ENCODE data around the gene DIRAS1.

Gene DIRAS1

GRCh38 chr19:2693492-2694160, 27.5 kb downstream of the DIRAS1 start:
- H3K4me3 Mint-ChIP-seq = no peak overlapping the region
- no peak overlapping the region for H3K27ac Mint-ChIP-seq
- no peaks in the 10 kb centered on the region for H3K9me3 Mint-ChIP-seq
- H3K27me3 Mint-ChIP-seq (ENCODE audit: low read depth) = peaks cover 23% of the 10 kb centered on the region
- no peaks in the 10 kb centered on the region for H3K4me1 Mint-ChIP-seq
- no peaks in the 10 kb centered on the region for H3K36me3 Mint-ChIP-seq (ENCODE audit: low read depth)
- TF ChIP-seq, protein P1, sequence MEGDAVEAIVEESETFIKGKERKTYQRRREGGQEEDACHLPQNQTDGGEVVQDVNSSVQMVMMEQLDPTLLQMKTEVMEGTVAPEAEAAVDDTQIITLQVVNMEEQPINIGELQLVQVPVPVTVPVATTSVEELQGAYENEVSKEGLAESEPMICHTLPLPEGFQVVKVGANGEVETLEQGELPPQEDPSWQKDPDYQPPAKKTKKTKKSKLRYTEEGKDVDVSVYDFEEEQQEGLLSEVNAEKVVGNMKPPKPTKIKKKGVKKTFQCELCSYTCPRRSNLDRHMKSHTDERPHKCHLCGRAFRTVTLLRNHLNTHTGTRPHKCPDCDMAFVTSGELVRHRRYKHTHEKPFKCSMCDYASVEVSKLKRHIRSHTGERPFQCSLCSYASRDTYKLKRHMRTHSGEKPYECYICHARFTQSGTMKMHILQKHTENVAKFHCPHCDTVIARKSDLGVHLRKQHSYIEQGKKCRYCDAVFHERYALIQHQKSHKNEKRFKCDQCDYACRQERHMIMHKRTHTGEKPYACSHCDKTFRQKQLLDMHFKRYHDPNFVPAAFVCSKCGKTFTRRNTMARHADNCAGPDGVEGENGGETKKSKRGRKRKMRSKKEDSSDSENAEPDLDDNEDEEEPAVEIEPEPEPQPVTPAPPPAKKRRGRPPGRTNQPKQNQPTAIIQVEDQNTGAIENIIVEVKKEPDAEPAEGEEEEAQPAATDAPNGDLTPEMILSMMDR (IDR thresholded peaks at IDR 0.05; ENCODE audit: unreplicated experiment in 3 of 3) = no peak

DNA sequence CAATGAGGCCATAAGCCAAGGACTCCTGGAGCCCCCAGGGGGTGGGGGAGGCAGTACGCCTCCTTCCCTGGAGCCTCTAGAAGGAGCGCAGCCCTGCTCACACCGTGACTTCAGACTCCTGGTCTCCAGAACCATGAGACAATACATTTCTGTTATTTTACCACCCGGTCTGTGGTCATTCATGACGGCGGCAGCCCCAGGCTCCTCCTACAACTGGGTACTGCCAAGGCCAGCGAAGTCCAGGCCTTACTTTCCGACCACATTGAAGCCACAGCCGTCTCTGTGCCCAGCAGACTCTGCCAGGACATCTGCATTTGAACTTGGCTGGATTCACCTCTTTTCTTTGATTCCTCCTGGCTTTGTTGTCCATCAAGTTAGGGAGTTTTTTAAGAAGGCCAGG, 29.2 kb downstream of the DIRAS1 start:
- Mint-ChIP-seq H3K9me3 (no peaks in the 10 kb centered on the region), H3K36me3 (ENCODE audit: low read depth) (no peaks in the 10 kb centered on the region), H3K27ac (no peak overlapping the region), H3K4me3 (no peak overlapping the region), H3K27me3 (ENCODE audit: low read depth) (peaks cover 16% of the 10 kb centered on the region), H3K4me1 (no peaks in the 10 kb centered on the region)
- TF ChIP-seq, protein P1 (IDR thresholded peaks at IDR 0.05; ENCODE audit: unreplicated experiment in 3 of 3) = no peak

DNA sequence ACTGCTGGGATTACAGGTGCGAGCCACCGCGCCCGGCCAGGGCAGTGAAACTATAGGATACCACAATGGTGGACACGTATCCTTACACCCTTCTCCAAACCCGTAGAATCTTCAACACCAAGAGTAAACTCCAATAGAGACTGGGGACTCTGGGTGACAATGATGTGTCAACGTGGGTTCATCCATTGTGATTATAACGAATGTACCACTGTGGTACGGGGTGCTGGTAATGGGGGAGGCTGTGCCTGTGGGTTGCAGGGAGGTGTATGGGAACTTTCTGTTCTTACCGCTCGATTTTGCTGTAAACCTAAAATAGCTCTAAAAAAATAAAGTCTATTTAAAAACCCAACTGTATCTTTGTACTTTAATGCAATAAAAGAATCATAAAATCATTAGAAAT, 30.3 kb downstream of the DIRAS1 start:
- Mint-ChIP-seq H3K9me3 (no peaks in the 10 kb centered on the region), H3K36me3 (ENCODE audit: low read depth) (peaks cover 3% of the 10 kb centered on the region), H3K27ac (no peak overlapping the region), H3K4me3 (no peak overlapping the region), H3K27me3 (ENCODE audit: low read depth) (peaks cover 18% of the 10 kb centered on the region), H3K4me1 (no peaks in the 10 kb centered on the region)
- TF ChIP-seq, protein P1 (IDR thresholded peaks at IDR 0.05; ENCODE audit: unreplicated experiment in 3 of 3) = no peak

DNA sequence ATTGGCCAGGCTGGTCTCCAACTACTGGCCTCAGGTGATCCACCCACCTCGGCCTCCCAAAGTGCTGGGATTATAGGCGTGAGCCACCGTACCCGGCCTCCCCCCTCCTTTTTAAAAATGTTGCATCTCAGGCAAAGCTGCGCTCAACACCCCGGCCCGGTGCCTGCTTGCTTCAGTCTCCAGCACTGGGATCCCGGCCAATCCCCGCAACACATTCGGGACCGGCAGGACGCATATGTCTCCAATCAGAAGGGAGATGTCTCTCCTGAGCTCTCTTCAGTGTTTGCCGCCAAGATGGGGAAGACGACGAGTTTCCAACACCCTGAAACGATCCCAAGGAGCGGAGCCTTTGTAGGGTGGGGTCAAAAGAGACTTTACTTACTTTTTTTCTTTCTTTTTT, 34.8 kb downstream of the DIRAS1 start:
- H3K4me1 Mint-ChIP-seq = no peaks in the 10 kb centered on the region
- H3K9me3 Mint-ChIP-seq = peaks cover 2% of the 10 kb centered on the region
- TF ChIP-seq, protein P1 (IDR thresholded peaks at IDR 0.05; ENCODE audit: unreplicated experiment in 3 of 3) = no peak
- peaks cover 3% of the 10 kb centered on the region for H3K27me3 Mint-ChIP-seq (ENCODE audit: low read depth)
- no peak overlapping the region for H3K27ac Mint-ChIP-seq
- peaks cover 6% of the 10 kb centered on the region for H3K36me3 Mint-ChIP-seq (ENCODE audit: low read depth)
- no peak overlapping the region for H3K4me3 Mint-ChIP-seq

DNA sequence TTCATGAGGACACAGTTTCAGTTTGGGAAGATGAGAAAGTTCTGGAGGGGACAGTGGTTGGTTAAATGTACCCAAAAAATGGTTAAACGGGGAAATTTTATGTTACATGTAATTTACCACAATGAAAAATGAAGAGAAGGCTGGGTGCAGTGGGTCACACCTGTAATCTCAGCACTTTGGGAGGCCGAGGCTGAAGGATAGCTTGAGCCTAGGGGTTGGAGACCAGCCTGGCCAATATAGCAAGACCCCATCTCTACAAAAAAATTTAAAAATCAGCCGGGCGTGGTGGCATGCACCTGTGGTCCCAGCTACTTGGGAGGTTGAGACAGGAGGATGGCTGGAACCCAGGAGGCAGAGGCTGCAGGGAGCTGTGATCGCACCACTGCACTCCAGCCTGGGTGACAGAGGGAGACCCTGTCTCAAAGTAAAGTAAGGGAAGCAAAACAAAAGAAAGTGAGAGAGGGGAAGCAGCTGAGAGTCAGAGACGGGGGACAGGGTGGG, 35.9 kb downstream of the DIRAS1 start:
- peaks cover 3% of the 10 kb centered on the region for H3K27me3 Mint-ChIP-seq (ENCODE audit: low read depth)
- no peak overlapping the region for H3K4me3 Mint-ChIP-seq
- peaks cover 6% of the 10 kb centered on the region for H3K36me3 Mint-ChIP-seq (ENCODE audit: low read depth)
- no peak overlapping the region for H3K27ac Mint-ChIP-seq
- H3K4me1 Mint-ChIP-seq = no peaks in the 10 kb centered on the region
- H3K9me3 Mint-ChIP-seq = peaks cover 2% of the 10 kb centered on the region
- TF ChIP-seq, protein P1 (IDR thresholded peaks at IDR 0.05; ENCODE audit: unreplicated experiment in 3 of 3) = no peak

DNA sequence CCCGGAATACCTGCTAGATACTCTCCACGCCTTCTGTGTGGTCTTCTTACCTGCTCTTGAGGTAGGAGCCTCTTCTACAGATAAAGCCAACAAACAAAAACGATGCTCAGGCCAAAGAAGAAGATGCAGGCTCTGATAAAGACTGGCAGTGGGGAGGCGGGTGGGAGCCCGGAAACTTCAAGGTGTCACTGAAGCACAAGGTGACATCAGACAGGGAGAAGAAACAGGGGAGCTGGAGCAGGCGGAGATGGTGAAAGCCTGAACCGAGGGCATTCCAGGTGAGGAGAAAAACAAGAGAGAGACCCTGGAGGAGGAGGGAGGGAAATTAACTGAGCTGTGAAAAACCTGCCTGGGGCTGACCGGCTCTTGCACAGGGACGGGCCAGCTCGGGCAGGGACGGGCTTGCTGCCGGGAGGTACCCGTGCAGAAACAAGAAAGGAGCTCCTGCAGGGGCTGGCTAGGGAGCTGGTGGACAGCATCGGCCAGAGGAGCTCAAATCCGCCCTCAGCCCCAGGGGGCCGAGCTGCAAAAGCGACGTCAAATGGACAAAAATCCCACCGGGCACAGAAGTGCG, 37.7 kb downstream of the DIRAS1 start:
- H3K4me3 Mint-ChIP-seq = no peak overlapping the region
- no peak overlapping the region for H3K27ac Mint-ChIP-seq
- no peaks in the 10 kb centered on the region for H3K4me1 Mint-ChIP-seq
- TF ChIP-seq, protein P1 (IDR thresholded peaks at IDR 0.05; ENCODE audit: unreplicated experiment in 3 of 3) = no peak
- peaks cover 6% of the 10 kb centered on the region for H3K36me3 Mint-ChIP-seq (ENCODE audit: low read depth)
- H3K27me3 Mint-ChIP-seq (ENCODE audit: low read depth) = peaks cover 8% of the 10 kb centered on the region
- peaks cover 2% of the 10 kb centered on the region for H3K9me3 Mint-ChIP-seq

Measured in nephron (organoid).